Activated gamma-delta T cell (primary cell): ENCODE results near the gene NDUFB4.

ENCODE experiments used
- DNase-seq: peaks from one replicate; lab custom pipeline; 2025; lab: John Stamatoyannopoulos, UW
- total RNA-seq, 2 donors: gene quantifications; one replicate each; lab custom pipeline; 2026; lab: John Stamatoyannopoulos, UW

The NDUFB4 gene
- total RNA-seq: 48.6 to 50.6 reads per million in 2 donors

DNA sequence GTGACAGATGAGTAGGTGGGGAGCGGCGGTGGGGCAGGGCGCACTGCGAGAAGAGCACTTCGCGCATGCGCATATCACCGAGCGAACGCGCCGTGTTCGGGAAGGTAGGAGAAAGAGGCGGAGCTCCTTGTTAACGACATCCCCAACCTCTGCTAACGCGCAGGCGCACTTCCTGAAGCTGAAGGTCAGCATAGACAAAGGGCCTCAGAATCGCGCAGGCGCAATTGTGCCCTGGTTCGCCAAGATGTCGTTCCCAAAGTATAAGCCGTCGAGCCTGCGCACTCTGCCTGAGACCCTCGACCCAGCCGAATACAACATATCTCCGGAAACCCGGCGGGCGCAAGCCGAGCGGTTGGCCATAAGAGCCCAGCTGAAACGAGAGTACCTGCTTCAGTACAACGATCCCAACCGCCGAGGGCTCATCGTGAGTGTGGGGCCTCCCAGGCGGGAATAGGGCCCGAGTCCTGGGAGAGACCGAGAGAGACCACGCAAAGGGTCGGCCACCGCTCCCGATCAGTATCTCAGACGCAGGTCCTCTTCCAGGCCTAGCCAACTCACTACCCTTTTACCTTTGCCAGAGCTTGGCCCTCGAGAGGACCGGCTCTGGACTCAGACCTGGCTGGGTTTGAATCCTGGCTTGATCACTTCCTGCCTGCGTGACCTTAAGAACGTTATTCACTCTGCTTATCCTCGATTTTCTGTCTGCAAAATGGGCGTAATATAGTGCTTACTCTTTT lies at the start of gene NDUFB4:
TSS of gene NDUFB4 (plus strand) at position 221 of the 737 bp plus-strand sequence. CDS start at position 245, 24 bp downstream.
- DNase-seq: peak; percentile 86

DNA sequence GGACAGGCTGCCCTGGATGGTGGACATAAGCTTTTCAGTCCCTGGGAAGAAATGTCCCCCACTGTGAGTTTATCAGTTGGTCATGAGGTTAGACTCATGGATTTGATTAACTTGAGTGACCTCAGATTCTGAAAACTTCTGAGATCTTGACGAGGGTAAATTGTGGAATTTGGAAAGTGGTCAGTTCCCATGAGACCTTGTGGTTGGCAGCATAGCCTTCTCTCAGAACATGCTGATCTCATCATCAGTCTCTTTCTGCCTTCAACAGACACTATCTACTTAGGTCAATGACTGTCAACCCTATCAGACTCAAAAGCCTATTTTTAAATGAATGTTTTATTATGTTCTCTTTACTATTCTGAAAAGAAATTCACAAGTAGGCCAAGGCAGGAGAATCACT lies 45.6 kb upstream of the NDUFB4 start:
- DNase-seq: no peak

DNA sequence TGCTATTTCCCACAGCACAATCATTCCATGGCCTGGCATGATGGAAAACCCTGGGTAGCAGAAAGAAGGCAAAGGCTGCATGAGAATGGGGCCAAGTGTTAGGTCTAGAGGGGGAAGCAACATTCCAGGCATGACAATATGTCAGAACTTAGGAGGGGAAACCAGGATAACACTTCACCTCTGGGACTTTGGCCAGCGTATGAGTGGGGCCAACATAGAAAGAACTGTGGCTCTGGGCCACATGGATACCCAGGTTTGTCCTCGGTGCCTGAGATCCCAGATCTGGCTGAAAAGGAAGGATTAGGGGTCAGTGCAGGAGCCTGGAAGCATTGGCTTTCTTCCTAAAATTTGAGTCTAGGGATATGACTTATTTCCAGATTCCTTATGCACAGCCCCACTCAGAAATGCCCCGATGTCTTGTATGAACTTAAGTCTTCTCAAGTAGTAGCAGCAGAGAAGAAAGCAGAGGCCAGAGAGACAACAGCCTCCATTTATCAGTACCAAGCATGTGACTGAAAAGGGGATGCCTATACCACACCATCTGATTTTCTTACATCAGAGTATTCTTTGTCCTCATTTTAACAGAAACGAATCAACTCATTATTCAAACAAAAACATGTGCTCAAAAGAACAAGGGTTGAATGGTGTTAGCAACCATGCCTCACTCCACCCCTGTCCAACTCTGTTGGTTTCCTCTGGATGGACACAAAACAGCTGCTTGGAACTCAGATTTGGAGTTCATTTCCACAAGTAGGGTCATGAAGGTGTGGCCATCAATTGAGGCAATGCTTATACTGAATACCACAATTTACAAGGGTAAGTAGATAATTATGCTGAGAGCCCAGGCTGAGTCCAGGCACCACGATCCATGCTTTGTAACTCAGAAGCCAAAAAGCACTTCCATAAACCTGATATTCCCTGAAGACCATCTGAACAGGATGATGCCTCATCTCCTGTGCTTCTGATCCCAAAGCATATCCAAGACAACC lies 43.7 kb upstream of the NDUFB4 start:
- DNase-seq: no peak

DNA sequence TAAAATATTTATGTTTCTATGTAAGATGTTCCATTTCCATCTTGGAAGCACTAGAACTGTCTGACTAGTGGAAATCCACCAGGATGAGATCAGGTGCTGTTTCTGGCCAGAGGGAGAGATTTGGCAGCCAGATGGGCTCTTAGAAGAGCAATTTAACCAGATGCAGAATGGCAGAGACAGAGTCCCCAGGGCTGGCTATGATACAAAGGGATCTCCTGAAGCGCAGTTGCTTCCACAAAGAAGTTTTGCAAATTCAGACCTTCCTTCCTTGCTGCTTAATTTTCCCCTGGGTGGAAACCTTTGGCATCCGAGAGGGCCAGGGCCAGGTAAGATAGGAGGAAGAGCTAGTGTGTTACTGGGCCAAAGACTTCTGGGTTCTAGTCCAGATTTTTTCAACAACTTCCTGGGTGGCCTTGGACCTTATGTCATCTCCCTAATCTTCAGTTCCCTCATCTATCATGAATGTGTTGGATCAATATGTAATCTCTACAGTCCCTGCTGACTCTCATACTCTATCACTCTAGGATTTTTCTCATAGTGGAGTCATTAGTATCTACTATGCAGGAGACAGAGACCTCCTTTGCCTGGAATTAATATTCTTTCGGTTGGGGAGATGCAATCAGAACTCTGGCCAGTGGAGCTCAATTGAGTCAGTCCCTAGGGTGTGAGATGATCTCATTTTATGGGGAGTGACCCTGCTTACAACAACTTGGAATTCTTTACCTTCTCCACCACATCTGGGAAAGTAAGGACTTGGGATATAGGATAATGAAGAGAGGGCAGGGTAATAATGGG lies 41.1 kb upstream of the NDUFB4 start:
- no peak for DNase-seq

DNA sequence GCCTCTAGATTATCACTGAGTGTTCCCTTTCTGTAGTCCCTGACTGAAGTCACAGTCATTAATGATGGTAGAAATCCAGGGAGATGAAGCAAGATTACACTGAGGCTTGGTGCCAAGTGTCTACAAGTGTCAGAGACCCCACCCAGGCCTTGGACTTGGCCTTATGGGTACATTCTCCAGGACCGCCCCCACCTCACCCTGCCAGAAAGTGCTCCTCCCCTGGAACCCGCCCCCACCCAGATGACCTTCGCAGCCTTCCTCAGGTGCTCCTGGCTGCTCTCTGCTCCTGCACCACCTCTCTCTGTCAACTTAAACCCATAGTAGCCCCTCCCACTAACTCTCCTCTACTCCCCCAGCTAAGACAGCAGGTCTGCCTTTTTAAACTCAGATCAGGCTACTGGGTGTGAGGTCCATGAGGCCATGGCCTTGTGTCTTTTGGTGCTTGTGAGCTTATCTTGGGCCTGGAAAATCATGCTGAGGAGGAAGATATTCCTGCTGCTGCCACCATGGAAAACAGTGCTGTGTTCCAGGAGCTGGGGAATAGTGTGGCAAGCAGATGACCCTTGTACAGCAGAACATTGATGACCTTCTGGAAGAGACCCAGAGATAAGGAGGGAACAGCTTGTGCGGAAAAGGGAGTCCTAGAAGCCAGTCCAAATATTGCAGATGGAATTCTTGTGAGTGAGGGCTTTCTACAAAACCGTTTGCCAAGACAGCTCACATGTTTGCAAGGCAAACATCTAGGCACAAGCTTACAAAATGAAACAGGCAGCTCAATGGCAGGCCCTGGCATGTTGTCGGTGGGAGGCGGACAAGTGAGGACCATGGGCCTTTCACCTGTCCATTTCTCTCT lies 40.3 kb upstream of the NDUFB4 start:
- DNase-seq: no peak

DNA sequence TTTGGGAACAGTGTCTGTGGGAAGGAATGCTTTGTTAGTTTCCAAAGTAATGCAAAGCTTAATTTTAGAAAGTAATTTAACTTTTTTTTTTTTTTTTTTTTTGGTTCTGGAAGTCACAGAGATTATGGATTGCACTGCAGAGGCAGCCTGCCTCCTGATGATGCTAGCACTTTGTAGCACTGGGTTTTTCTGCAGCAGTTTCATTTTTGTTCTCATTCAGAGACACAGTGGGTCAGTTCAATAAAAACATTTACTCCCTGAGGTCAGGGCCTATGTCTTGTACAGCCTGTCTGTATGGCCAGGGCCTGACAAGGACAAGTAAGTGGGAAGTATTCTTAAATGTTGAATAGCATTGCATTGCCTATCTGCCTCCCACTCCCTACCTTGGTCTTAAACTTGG lies 39.0 kb upstream of the NDUFB4 start:
- no peak for DNase-seq

DNA sequence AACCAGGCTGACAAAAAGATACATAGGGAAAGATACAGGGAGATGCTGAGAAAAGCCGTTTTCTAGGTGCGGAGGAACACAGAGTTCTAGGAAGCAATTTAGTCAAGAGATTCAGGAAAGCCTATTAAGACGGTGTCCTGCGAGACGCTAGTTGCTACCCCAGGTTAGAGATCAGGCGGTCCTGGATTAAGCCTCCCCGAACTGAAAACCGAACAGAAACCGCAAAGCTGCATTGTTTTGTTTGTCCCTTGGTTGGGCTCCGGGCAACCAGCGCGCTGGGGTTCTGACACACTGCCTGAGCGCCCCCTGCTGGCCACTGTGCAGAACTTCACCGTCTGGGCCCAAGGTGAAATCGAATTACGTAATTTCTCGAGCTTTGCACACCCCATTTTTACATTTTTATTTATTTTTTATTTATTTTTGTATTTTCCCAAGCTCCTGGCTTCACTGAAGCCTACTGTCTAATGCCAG lies 37.3 kb upstream of the NDUFB4 start:
- peak; percentile 60 for DNase-seq

DNA sequence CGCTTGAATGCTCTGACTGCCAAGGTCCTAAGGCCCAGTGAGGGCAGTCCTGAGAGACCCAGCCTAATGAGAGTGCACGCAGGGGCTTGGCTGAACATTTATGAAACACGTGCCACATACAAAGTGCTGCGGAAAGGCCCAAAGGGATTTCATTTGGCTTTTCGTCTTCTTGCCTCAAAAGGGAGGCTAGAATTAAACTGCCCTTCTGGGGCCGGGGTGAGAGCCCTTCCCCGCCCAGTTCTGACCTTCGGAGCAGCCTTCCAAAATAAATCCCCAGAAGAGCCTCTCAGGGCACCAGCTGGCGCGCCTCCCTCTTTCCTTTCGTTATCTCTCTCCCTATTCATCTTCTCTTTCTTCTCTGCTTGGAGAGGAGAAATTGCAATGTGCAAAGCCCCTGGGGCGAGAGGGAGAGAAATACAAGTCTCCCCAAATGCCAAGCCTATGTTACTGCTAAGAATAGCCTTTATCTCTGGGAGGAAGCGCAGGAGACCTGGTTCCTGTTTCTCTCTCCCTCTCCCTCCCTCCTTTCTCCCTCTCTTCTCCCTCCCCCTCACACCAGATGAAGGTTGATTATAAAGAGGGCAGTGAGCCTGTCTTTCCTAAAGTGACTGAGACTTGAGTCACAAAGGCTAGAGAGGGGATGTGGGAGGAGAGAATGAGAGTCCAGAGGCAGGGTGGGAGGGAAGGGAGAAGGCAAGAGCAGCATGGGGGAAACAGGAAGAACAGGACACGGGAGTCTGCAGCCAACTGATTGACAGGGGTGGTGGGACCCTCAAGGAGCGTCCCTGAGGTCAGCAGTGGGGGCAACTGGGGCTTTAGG lies 36.7 kb upstream of the NDUFB4 start:
- DNase-seq: no peak

DNA sequence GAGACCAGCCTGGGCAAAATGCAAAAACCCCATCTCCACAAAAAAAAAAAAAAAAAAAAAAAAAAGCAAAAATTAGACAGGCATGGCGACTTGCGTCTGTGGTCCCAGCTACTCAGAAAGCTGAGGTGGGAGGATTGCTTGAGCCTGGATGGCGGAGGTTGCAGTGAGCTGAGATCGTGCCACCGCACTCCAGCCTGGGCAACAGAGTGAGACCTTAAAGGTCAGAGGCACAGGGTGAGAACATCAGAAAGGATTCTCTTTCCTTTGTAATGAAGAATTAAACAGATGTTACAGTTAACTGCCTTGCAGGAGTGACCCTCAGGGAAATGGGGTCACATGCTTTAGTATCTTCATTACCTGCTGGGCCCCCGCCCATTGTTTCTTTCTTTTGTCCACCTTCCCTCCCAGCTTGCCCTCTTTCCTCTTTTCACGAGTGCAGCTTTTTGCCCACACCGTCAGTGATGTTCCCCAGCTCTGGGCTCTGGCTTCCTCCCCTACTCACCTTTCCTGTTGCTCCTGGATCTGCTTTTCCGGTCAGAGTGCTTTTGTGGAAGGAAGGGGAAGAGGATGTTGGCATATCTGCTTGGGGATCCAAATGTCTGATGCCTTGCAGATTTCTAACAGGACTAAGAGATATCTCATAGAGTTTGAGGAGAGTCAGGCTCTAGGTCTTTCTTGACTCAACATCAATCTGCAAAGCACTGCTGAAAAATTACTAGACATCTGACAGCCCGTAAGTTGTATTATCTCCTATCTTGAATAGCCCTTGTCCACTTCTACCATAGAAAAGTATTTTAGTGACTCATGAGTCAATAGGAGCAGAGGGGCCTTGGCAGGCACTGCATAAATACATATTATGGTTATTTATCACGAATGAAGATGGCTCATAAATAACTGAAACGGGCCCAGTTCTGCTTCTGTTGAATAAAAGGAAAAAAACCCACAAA lies 35.6 kb upstream of the NDUFB4 start:
- no peak for DNase-seq

DNA sequence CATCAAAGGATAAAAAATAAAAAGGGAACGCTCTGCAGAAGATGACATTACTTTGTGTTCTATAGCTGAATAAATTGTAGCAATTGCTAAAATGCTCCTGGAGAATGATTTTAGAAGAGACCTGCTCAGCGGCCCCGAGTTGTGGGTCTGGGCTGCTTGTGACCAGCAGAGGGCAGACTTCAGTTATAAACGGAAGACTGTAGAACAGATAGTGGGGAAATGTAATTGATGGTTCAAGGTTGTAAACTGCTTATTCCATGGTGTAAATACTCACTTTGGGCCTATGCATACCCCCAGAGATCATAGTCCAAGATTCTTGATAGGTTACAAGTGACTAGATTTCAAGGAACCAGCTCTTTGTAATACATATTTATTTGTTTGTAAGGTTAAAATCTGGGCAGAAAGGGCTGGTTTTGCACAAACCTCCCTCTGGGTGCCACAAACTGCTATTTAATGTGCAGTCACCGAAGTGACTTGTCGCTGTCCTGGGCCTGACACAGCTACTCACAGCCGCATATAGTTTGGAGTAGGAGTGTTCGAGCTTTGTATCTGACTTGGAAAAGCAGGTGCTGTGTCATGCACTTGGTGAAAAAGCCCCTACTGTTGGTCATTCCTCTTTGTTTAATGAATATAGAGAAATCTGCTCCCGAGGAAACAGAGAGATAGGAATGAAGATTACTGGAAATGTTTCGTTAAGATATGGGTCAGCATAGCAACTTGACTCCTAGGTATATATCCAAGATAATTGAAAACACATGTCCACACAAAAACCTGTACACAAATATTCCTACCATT lies 34.7 kb upstream of the NDUFB4 start:
- no peak for DNase-seq

DNA sequence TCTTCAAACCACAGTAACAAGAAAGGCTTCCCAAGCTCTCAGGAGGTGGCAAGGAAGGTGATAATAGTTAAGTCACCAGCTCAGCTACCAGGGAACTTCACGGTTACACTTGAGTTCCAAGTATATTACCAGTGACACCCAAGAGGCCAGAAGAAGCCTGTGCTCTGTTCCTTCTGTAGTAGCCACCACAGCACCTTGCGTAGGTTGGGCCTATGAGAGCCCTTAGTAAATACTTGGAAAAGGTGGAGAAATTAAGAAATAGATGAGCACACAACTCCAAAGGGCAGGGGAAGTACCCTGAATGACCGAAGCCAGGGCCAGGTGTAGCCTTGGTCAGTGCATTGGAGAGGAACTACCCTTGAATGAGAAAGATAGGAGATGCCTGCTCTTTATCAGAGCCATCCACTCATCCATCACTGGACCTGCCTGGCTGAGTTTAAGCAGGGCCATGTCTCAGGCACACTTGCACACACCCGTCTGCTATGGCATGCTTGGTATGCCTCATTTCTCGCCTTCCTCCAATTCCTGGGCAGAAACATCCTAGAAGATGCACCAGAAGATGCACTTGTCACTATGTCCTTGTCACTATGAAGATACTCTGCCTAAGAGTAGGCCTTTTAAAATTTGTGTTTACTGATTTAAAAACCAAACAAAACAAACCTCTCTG lies 32.6 kb upstream of the NDUFB4 start:
- no peak for DNase-seq

DNA sequence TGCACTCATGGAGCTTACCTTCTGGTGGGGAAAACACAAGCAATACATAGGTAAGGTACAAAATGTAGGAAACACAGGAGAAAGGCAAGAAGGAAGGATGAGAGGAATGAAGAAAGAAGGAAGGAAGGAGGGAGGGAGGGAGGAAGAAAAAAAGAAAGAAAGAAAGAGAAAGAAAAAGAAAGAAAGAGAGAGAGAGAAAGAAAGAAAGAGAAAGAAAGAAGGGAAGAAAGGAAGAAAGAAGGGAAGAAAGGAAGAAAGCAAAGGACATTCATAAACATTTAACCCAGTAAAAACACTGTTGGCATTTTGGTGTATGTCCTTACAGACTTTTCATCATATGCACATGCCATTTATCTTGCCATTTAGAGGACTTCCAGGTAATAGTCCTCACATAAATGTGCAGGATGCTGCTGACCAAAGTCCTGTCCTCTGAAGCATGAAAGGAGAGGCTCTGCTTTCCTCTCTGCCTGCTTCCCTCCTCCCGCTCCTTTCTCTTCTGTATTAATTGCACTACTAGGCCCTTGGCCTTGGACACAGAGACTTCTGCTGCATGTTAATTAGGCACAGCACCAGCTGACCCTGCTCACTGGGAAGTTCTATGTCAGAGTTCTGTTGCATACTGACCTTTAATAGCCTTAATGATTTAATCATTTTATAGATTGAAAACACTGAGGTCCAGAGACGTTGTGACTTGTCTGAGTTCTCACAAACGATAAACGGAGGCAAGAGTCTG lies 29.7 kb upstream of the NDUFB4 start:
- no peak for DNase-seq

DNA sequence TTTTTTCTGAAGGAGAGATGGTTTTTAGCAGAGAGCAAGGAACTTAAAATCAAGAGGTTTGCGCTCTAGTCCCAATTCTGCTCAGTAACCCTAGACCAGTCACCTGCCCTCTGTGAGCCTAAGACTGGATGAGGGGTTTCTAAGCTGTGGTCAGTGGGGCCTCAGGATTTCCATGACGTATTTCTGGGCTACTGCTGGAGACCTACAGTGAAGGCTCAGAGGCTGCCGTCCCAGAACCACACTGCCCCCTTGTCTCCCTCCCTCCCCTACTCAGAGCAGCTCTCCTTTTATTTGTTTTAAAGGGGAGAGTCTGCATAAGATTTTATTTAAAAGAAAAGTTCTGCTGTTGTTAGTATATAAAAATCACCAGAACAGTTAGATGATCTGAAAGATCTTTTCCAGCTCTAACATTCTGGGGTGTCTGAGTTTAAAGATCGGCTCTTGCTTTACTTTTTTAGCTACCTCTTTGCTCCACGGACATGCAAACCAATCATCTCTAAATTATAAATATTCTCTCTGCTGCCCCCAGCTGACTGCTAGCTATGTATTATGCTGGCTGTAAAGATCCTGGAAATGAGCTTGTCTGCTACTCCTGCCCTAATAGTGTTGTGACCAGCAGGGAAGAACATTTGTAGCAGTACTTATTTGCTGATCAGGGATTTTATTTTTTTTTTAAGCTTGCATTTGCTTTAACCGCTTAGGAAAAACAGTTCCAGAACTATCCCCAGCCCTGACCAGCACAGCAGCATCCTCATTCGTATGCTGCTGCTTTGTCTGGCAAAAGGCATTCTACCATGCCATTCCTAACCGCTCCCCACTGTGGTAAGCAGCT lies 28.6 kb upstream of the NDUFB4 start:
- DNase-seq: no peak

DNA sequence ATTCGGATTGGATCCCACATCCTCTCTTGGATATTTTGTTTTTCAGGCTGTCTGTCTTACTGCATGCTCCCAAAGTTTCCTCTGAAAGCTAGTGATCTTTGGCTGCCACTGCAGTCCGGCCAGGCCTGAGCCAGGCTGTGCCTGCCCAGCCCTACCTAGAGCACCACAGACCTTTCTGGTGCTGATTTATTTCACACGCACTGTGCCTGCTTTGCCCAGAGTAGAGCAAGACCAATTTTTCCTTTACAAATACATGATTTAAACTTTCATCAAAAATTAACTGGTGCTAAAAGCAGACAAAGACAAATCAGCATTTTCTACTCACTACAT lies 28.0 kb upstream of the NDUFB4 start:
- DNase-seq: no peak

DNA sequence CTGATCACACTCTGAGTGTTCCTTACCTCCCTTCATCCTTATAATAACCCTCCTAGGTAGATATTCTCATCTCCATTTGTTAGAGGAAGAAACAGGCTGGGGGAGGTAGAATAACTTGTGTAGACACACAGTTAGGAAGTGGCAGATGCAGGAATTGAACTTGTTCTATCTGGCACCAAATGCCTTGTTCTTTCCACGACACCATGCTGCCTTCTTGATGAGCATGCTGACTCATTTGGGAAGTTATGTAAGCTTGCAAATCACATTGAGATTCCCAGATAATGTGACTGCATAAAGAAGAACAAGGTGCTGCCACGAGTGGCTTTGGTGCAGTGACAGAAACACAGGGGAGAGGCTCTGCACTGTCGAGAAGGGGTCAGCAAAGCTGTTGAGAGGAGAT lies 27.5 kb upstream of the NDUFB4 start:
- DNase-seq: no peak
